ENCODE results near the gene OR2A5. TPM values are rescaled to one million over a fixed set of nuclear protein-coding genes. Genes with fewer than 3 reads are reported as not detected.

The OR2A5 gene, protein sequence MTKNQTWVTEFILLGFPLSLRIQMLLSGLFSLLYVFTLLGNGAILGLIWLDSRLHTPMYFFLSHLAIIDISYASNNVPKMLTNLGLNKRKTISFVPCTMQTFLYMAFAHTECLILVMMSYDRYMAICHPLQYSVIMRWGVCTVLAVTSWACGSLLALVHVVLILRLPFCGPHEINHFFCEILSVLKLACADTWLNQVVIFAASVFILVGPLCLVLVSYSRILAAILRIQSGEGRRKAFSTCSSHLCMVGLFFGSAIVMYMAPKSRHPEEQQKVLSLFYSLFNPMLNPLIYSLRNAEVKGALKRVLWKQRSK
- not detected in 2 replicates for total RNA-seq
- long read RNA-seq = 0 reads

DNA sequence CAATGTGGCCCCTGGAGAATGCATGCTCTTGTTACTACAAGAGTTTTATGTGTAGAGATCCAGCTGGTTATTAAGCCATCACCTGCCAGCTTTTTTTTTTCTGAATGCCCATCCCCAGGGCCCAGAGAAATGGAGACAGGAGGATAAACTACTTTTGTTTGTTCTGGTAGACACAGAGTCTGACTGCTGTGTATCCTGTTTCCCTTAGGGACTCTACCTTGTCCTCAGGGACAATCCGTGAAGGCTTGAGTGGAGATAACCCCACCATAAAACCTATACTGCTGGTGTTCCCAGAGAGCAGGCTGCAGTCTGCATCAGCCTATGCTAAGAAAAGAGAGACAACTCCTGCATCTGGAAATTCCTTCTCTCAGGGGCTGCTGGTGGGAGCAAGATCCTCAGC, at the start of gene OR2A5:
TSS of gene OR2A5 (plus strand) at position 301 of the 400 bp plus-strand sequence. CDS start 1,454 bp downstream, outside the sequence.
- DNase-seq (ENCODE audit: low spot score, unreplicated experiment) = no peak
- H3K27ac Mint-ChIP-seq = no peak within 1 kb of the TSS
- no peak for TF ChIP-seq CTCF (IDR thresholded peaks at IDR 0.05; ENCODE audit: unreplicated experiment)
- no peaks in the 10 kb centered on the region for H3K4me1 Mint-ChIP-seq (ENCODE audit: low read depth)
- H3K9me3 Mint-ChIP-seq (ENCODE audit: low read depth) = no peaks in the 10 kb centered on the region
- no peaks in the 10 kb centered on the region for H3K36me3 Mint-ChIP-seq (ENCODE audit: insufficient read depth)
- H3K4me3 Mint-ChIP-seq (ENCODE audit: low read depth) = no peak within 1 kb of the TSS
- no peaks in the 10 kb centered on the region for H3K27me3 Mint-ChIP-seq

DNA sequence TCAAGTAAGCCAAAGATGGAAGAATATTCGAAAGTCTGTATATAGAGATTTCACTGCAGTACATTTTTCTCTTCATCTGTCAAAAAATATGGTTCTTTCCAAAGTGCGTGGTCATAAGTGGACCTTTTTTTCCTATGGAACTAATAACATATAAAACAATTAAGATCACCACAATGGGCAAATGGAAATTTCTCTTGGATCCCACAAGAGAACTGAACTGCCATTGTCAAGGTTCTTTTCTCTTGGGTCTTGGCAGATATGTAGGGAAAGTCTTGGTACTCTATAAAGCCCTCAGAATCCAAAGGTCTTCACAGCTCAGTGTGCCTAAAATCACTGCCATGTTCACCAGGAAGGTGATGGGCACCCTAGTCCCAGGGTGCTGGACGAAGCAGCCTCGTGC, 48.7 kb upstream of the OR2A5 start, which contains the start of gene OR6B1:
TSS of gene OR6B1 (plus strand) at position 301 of the 400 bp plus-strand sequence. CDS start 3,677 bp downstream, outside the sequence.
- peaks cover 6% of the 10 kb centered on the region for H3K9me3 Mint-ChIP-seq (ENCODE audit: low read depth)
- H3K27me3 Mint-ChIP-seq = peaks cover 4% of the 10 kb centered on the region
- no peak within 1 kb of the TSS for H3K27ac Mint-ChIP-seq
- no peak for DNase-seq (ENCODE audit: low spot score, unreplicated experiment)
- peaks cover under 1% of the 10 kb centered on the region for H3K36me3 Mint-ChIP-seq (ENCODE audit: insufficient read depth)
- H3K4me1 Mint-ChIP-seq (ENCODE audit: low read depth) = peaks cover 10% of the 10 kb centered on the region
- TF ChIP-seq CTCF (IDR thresholded peaks at IDR 0.05; ENCODE audit: unreplicated experiment) = no peak
- H3K4me3 Mint-ChIP-seq (ENCODE audit: low read depth) = no peak within 1 kb of the TSS

- no peak overlapping the region for H3K4me3 Mint-ChIP-seq (ENCODE audit: low read depth)
- H3K27me3 Mint-ChIP-seq = peaks cover 4% of the 10 kb centered on the region
- no peak for TF ChIP-seq CTCF (IDR thresholded peaks at IDR 0.05; ENCODE audit: unreplicated experiment)
- no peak for DNase-seq (ENCODE audit: low spot score, unreplicated experiment)
- H3K4me1 Mint-ChIP-seq (ENCODE audit: low read depth) = peaks cover 8% of the 10 kb centered on the region
- no peaks in the 10 kb centered on the region for H3K36me3 Mint-ChIP-seq (ENCODE audit: insufficient read depth)
- H3K9me3 Mint-ChIP-seq (ENCODE audit: low read depth) = peaks cover under 1% of the 10 kb centered on the region
- no peak overlapping the region for H3K27ac Mint-ChIP-seq
Measured at GRCh38 chr7:144001543-144001942, 47.2 kb upstream of the OR2A5 start.

GRCh38 chr7:144004703-144005102, 44.0 kb upstream of the OR2A5 start:
- H3K4me1 Mint-ChIP-seq (ENCODE audit: low read depth) = peaks cover 3% of the 10 kb centered on the region
- H3K36me3 Mint-ChIP-seq (ENCODE audit: insufficient read depth) = no peaks in the 10 kb centered on the region
- no peak for DNase-seq (ENCODE audit: low spot score, unreplicated experiment)
- peaks cover 14% of the 10 kb centered on the region for H3K9me3 Mint-ChIP-seq (ENCODE audit: low read depth)
- H3K4me3 Mint-ChIP-seq (ENCODE audit: low read depth) = no peak overlapping the region
- H3K27me3 Mint-ChIP-seq = peaks cover 4% of the 10 kb centered on the region
- no peak overlapping the region for H3K27ac Mint-ChIP-seq
- no peak for TF ChIP-seq CTCF (IDR thresholded peaks at IDR 0.05; ENCODE audit: unreplicated experiment)

DNA sequence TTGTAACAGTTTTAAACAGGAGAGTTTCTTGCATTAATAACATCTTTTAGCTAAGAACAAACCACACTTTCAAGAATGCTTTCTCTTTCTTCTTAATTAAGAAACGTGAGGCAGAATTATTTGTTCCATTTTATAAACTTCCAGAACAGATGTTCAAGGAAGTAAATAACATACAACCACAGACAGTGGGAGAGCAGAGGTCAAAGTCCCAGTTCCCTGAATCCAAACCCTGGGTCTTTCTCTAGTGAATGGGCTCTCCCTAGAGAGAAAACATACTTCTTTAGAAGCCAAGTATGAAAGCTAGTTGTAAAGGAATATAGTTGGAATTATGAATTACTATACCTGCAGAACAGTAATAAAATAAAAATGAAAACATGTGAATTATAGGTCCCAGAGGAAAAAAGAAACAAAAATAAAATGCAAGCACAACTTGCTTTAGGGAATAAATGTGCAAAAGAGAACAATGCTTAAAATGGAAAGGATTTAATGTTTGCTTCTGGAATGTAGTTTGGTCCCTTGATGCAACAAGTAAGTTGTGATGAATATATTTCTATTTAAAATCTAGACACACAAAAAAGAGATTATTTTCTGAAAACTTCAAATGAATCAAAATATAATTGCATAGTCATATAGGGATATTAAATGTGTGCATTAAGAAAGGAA, 42.6 kb upstream of the OR2A5 start:
- no peak for DNase-seq (ENCODE audit: low spot score, unreplicated experiment)
- TF ChIP-seq CTCF (IDR thresholded peaks at IDR 0.05; ENCODE audit: unreplicated experiment) = no peak
- peaks cover 4% of the 10 kb centered on the region for H3K27me3 Mint-ChIP-seq
- H3K9me3 Mint-ChIP-seq (ENCODE audit: low read depth) = peaks cover 21% of the 10 kb centered on the region
- peaks cover 3% of the 10 kb centered on the region for H3K4me1 Mint-ChIP-seq (ENCODE audit: low read depth)
- no peak overlapping the region for H3K27ac Mint-ChIP-seq
- H3K4me3 Mint-ChIP-seq (ENCODE audit: low read depth) = no peak overlapping the region
- no peaks in the 10 kb centered on the region for H3K36me3 Mint-ChIP-seq (ENCODE audit: insufficient read depth)

All from progenitor cell of endocrine pancreas (in vitro differentiated cells).